HFFc6 (cell line): Measurements from ENCODE around the gene SCN3B. TPM values are rescaled to one million over a fixed set of nuclear protein-coding genes. Genes with fewer than 3 reads are reported as not detected.

Experiments used
- DNase-seq: peaks from one replicate; pipeline ENCODE4 v3.0.0-alpha.2; 2018
- H3K27ac Mint-ChIP-seq: 2 replicates; pipeline ENCODE4 v1.8.0; 2020; ENCODE audit warnings: mild to moderate bottlenecking, mixed read lengths
- H3K27me3 Mint-ChIP-seq: 2 replicates; pipeline ENCODE4 v1.8.0; 2021; ENCODE audit warnings: mild to moderate bottlenecking, moderate library complexity, mixed read lengths; ENCODE audit not compliant: insufficient read depth
- H3K36me3 Mint-ChIP-seq: 2 replicates; pipeline ENCODE4 v1.8.0; 2021; ENCODE audit warnings: low read depth, mixed read lengths
- H3K4me1 Mint-ChIP-seq: 2 replicates; pipeline ENCODE4 v1.8.0; 2020; ENCODE audit warnings: low read depth, mixed read lengths
- H3K4me3 Mint-ChIP-seq: 2 replicates; pipeline ENCODE4 v1.8.0; 2020; ENCODE audit warnings: mild to moderate bottlenecking, moderate library complexity, mixed read lengths
- H3K9me3 Mint-ChIP-seq: 2 replicates; pipeline ENCODE4 v1.8.0; 2020; ENCODE audit warnings: mild to moderate bottlenecking, mixed read lengths
- total RNA-seq, 6 experiments: library from RNA; stranded (reverse); fragmentation: NEBNext Ultra II Directional; extraction: Animal tissue kit (Norgen Biotek cat#: 25700); gene quantifications; 2 replicates in 1 of 6; 3 replicates in 5 of 6; pipeline ENCODE4 v1.2.3, GENCODE V29; 2021
- TF ChIP-seq, protein P1 (sequence below): fragments of 200-600 bp; sonication (generic); IDR thresholded peaks from 2 replicates; pipeline ENCODE4 v1.5.0; 2021; ENCODE audit warnings: antibody characterized with exemption, mild to moderate bottlenecking

SCN3B gene
- total RNA-seq, 6 experiments from 2014 or later: not detected

DNA sequence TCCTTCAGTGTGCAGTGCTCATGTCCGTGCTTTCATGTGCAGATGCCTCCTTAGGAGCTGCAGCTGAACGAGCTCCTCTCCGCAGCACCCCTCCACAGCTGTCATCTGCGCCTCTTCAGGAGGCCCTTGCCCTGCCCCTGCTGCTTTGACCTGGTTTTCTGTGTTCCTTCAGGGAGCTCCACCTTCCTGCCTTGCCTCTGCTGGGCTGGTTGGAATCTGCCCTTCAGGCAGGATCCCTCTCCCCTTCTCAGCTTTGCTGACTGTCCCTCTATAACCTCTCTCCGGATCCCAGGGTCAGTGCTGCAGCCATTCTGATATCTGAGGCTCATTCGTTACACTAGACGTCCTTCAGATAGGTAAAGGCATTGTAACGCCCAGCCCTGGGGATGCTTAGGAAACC, 67.9 kb downstream of the SCN3B start:
- DNase-seq: no peak
- peak overlapping the region; percentile 45 for H3K27ac Mint-ChIP-seq
- H3K27me3 Mint-ChIP-seq: peaks cover 2% of the 10 kb centered on the region; the same call in 1 of the 2 replicates
- no peak overlapping the region for H3K4me3 Mint-ChIP-seq
- H3K4me1 Mint-ChIP-seq: peaks cover 40% of the 10 kb centered on the region
- TF ChIP-seq, protein P1, sequence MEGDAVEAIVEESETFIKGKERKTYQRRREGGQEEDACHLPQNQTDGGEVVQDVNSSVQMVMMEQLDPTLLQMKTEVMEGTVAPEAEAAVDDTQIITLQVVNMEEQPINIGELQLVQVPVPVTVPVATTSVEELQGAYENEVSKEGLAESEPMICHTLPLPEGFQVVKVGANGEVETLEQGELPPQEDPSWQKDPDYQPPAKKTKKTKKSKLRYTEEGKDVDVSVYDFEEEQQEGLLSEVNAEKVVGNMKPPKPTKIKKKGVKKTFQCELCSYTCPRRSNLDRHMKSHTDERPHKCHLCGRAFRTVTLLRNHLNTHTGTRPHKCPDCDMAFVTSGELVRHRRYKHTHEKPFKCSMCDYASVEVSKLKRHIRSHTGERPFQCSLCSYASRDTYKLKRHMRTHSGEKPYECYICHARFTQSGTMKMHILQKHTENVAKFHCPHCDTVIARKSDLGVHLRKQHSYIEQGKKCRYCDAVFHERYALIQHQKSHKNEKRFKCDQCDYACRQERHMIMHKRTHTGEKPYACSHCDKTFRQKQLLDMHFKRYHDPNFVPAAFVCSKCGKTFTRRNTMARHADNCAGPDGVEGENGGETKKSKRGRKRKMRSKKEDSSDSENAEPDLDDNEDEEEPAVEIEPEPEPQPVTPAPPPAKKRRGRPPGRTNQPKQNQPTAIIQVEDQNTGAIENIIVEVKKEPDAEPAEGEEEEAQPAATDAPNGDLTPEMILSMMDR: no peak
- H3K9me3 Mint-ChIP-seq: no peaks in the 10 kb centered on the region
- peaks cover 18% of the 10 kb centered on the region; the same call in 1 of the 2 replicates for H3K36me3 Mint-ChIP-seq

- H3K9me3 Mint-ChIP-seq: no peaks in the 10 kb centered on the region
- H3K27ac Mint-ChIP-seq: no peak overlapping the region
- H3K27me3 Mint-ChIP-seq: peaks cover 2% of the 10 kb centered on the region; the same call in 1 of the 2 replicates
- TF ChIP-seq, protein P1: no peak
- peaks cover 35% of the 10 kb centered on the region for H3K4me1 Mint-ChIP-seq
- H3K36me3 Mint-ChIP-seq: peaks cover 12% of the 10 kb centered on the region; the same call in 1 of the 2 replicates
- no peak overlapping the region for H3K4me3 Mint-ChIP-seq
- no peak for DNase-seq
Measured at GRCh38 chr11:123585706-123586105, 68.7 kb downstream of the SCN3B start.

GRCh38 chr11:123585206-123585605, 69.2 kb downstream of the SCN3B start:
- Mint-ChIP-seq H3K27me3 (peaks cover 2% of the 10 kb centered on the region; the same call in 1 of the 2 replicates), H3K27ac (no peak overlapping the region), H3K4me1 (peaks cover 34% of the 10 kb centered on the region), H3K9me3 (no peaks in the 10 kb centered on the region), H3K36me3 (peaks cover 12% of the 10 kb centered on the region; the same call in 1 of the 2 replicates), H3K4me3 (no peak overlapping the region)
- no peak for DNase-seq
- TF ChIP-seq, protein P1: no peak

GRCh38 chr11:123584737-123585136, 69.7 kb downstream of the SCN3B start:
- no peak for DNase-seq
- Mint-ChIP-seq H3K4me1 (peaks cover 29% of the 10 kb centered on the region), H3K9me3 (no peaks in the 10 kb centered on the region), H3K27ac (no peak overlapping the region), H3K4me3 (no peak overlapping the region), H3K36me3 (peaks cover 12% of the 10 kb centered on the region; the same call in 1 of the 2 replicates), H3K27me3 (peaks cover 2% of the 10 kb centered on the region; the same call in 1 of the 2 replicates)
- TF ChIP-seq, protein P1: no peak

- Mint-ChIP-seq H3K36me3 (peaks cover 12% of the 10 kb centered on the region; the same call in 1 of the 2 replicates), H3K27ac (no peak overlapping the region), H3K4me3 (no peak overlapping the region), H3K27me3 (peaks cover 2% of the 10 kb centered on the region; the same call in 1 of the 2 replicates), H3K9me3 (no peaks in the 10 kb centered on the region), H3K4me1 (peaks cover 25% of the 10 kb centered on the region)
- no peak for DNase-seq
- TF ChIP-seq, protein P1: no peak
Measured at GRCh38 chr11:123584186-123584585, 70.2 kb downstream of the SCN3B start.
